Measurements from ENCODE around the gene CLCN7. TPM values are rescaled to one million over a fixed set of nuclear protein-coding genes. Genes with fewer than 3 reads are reported as not detected.

CLCN7 gene
- total and polyA plus RNA-seq, 2 experiments from 2014 or later, result 17.4 to 53.8 TPM

DNA sequence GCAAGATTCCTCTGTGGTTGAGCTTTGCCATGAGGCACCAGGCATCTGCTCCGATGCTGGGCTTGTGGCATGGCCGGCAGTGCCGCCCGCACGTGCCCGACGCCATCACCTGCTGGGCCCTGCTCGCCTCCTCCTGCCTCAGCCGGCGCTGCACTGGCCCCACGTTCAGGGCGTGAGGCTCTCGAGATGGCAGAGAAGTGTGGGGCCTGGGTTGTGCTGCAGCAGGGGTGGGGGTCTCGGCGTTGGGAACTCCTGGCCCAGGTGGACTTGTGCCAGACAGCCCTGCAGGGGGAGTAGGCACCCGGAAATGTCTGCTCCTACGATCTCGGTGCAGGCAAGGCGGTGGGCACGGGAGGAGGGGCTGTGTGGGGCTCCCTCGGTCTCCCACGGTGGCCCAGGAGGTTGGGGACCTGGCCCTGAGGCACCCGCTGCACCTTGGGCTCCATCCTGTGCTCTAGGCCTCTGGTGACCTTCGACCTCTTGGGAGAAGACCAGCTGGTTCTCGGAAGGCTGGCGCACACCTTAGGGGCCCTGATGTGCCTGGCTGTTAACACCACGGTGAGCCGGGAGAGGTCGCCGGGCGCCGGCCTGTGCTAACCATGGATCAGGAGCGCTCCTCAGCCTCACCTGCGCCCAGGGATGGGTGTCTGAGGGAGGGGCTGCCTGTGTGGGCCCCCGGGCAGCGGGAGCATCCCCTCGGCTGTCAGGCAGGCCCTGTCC lies 31.8 kb upstream of the CLCN7 start (continued):
- TF ChIP-seq ZNF462 (CRISPR knock-in tag; IDR thresholded peaks at IDR 0.05), result no peak
- TF ChIP-seq JUNB (IDR thresholded peaks at IDR 0.05; ENCODE audit: unreplicated experiment), result no peak
- no peak for TF ChIP-seq CTCF (conservative IDR thresholded peaks at IDR 0.05; ENCODE audit: low read depth in 2 of 2)
- TF ChIP-seq NANOG (IDR thresholded peaks at IDR 0.05; ENCODE audit: borderline replicate concordance), result no peak

GRCh38 chr16:1505912-1506311 lies 31.1 kb upstream of the CLCN7 start:
- ATAC-seq, result no peak
- H3K9me2 ChIP-seq (ENCODE audit: insufficient read depth), result no peaks in the 10 kb centered on the region
- DNase-seq (ENCODE audit: low spot score), result no peak
- peaks cover 25% of the 10 kb centered on the region for H3K36me3 Mint-ChIP-seq (ENCODE audit: low read depth)
- H3K9me3 Mint-ChIP-seq, result no peaks in the 10 kb centered on the region
- 0 out of 2 replicates have a peak, but pooled peaks cover 4% of the 10 kb centered on the region for H4K20me1 ChIP-seq (replicated peaks; ENCODE audit: insufficient read depth)
- H3K27me3 Mint-ChIP-seq (ENCODE audit: insufficient read depth, low read depth, poor library complexity), result peaks cover 7% of the 10 kb centered on the region
- 0 out of 2 replicates have a peak, but pooled peaks cover 5% of the 10 kb centered on the region for H3K36me3 ChIP-seq (ENCODE audit: insufficient read depth)
- H3K4me3 ChIP-seq, result no peak overlapping the region
- no peaks in the 10 kb centered on the region for H3F3A ChIP-seq (replicated peaks; ENCODE audit: low read depth)
- H3K4me2 ChIP-seq, result no peak overlapping the region
- no peak overlapping the region for H2AFZ ChIP-seq
- H3K27me3 ChIP-seq (ENCODE audit: insufficient read depth), result no peaks in the 10 kb centered on the region
- H3K27ac Mint-ChIP-seq, result no peak overlapping the region
- no peak overlapping the region for H3K27ac ChIP-seq (ENCODE audit: low read depth)
- no peaks in the 10 kb centered on the region for H3K4me1 Mint-ChIP-seq
- no peak overlapping the region for H3K4me3 Mint-ChIP-seq
- H3K79me2 ChIP-seq (replicated peaks; ENCODE audit: insufficient read depth), result no peaks in the 10 kb centered on the region
- no peaks in the 10 kb centered on the region for H3K4me1 ChIP-seq (ENCODE audit: insufficient read depth)
- TF ChIP-seq STAT1 (IDR thresholded peaks at IDR 0.05; ENCODE audit: unreplicated experiment) (no peak), ZNF462 (CRISPR knock-in tag; IDR thresholded peaks at IDR 0.05) (no peak), NANOG (IDR thresholded peaks at IDR 0.05; ENCODE audit: borderline replicate concordance) (no peak), ZNF331 (CRISPR knock-in tag; IDR thresholded peaks at IDR 0.05; ENCODE audit: low read depth) (no peak)

Data from GM23338 (cell line).